ENCODE measurements around the gene WNT8B. TPM values are rescaled to one million over a fixed set of nuclear protein-coding genes. Genes with fewer than 3 reads are reported as not detected.
A peak's percentile ranks its signal among the peaks of the same experiment; 100 is the strongest.

Gene WNT8B
- total RNA-seq, 1 experiment from 2014 or later: not detected

DNA sequence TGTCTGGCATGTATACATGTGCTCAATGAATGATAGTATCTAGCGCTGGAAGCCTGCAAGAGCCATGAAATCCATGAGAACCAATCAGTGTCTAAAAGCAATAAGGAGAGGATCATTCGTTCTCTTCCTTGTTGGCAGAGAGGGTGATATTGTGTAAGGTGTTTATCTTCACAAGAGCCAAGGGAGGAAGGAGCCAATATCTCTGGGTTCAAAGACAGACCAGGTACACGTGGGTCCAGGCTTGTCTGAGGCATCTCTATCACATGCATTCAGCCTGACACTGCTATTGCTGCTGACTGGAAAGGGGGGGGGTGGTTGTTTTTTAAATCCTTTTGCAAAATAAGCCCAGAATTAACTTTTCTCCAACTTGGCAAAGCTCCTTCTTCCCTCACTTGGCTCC is 52.8 kb downstream of the WNT8B start:
- DNase-seq (ENCODE audit: low read depth, low spot score) (no peak), ATAC-seq (no peak)
- CTCF ChIA-PET: interaction anchor here (0.6 kb wide), 1 partner anchor 363 kb away, joined by 3 read pairs; no protein-coding TSS in a partner anchor
- H3K9me3 ChIP-seq (ENCODE audit: control insufficient read depth, insufficient read depth, low read depth, low read length): no peaks in the 10 kb centered on the region
- no peak overlapping the region for H3K27ac ChIP-seq (ENCODE audit: low read length)
- in situ Hi-C loops (cut with HindIII; ENCODE audit: low pct_unique_long_range_greater_than_20kb, low sequenced_read_pairs): no loop called here
- TF ChIP-seq SIN3A (IDR thresholded peaks at IDR 0.05; ENCODE audit: borderline replicate concordance, insufficient read depth, low read depth, low read length) (no peak), TCF7L2 (IDR thresholded peaks at IDR 0.05; ENCODE audit: low read depth, low read length) (no peak)
- H3K4me1 ChIP-seq (ENCODE audit: control insufficient read depth, insufficient read depth, low read length): no peaks in the 10 kb centered on the region
- intact Hi-C loops (cut with micrococcal nuclease; ENCODE audit: unreplicated experiment): no loop called here
- POLR2A ChIA-PET: no interaction called here
- no peaks in the 10 kb centered on the region for H3K27me3 ChIP-seq (ENCODE audit: control insufficient read depth, insufficient read depth, low read length)
- no peak overlapping the region for H3K4me3 ChIP-seq (ENCODE audit: low read depth in 2 of 2, low read length in 2 of 2)
- no TSS peak for BruUV-seq (replicated peaks)
- no peaks in the 10 kb centered on the region for H3K36me3 ChIP-seq (ENCODE audit: control insufficient read depth, insufficient read depth, low read length)

DNA sequence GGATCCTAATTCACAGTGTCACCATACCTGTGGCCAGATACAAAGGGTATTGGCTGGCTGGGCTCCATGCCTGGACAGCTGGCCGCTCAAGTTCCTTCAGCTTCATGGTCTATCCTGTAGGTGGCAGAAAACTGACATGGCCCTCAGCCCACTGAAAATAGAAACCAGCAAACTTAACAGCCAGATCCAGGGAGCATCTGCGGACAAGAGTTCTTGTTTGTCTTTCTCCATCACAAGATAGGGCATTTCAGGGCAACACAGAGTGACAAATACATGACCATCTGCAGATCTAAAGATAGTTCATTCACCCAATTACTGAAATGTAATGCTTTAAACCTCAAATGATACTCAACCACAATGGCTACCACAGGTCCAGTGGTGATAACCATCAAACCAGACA is 54.0 kb downstream of the WNT8B start:
- intact Hi-C loops (cut with micrococcal nuclease; ENCODE audit: unreplicated experiment): no loop called here
- BruUV-seq (replicated peaks): TSS peak; percentile 48
- no peak for DNase-seq (ENCODE audit: low read depth, low spot score)

DNA sequence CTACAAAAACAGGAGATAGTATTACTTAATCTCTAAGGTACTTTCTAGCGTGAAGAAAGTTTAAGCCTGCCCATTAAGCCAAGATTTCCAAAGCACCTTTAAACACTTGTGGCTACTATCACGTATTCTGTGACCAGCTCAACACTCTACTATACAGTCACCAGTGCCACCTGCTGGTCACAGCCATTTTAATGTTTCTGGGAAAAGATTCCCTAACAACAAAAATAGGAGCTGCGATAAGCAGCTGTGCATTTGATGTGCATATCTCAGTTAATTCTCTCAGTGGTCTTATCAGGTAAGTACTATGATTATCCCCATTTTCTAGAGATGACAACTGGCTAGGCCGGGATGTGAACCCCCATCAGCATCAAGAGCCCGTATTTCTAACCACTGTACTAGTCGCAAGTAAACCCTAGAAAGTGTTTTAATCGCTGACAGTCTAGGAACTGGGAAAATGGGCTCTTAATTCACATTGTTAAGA is 56.0 kb downstream of the WNT8B start:
- no peaks in the 10 kb centered on the region for H3K36me3 ChIP-seq (ENCODE audit: control insufficient read depth, insufficient read depth, low read length)
- no peaks in the 10 kb centered on the region for H3K9me3 ChIP-seq (ENCODE audit: control insufficient read depth, insufficient read depth, low read depth, low read length)
- in situ Hi-C loops (cut with HindIII; ENCODE audit: low pct_unique_long_range_greater_than_20kb, low sequenced_read_pairs): no loop called here
- H3K27me3 ChIP-seq (ENCODE audit: control insufficient read depth, insufficient read depth, low read length): no peaks in the 10 kb centered on the region
- ChIA-PET POLR2A (no interaction called here), CTCF (interaction anchor here (0.5 to 1.6 kb wide), 27 partner anchors 8 to 360 kb away, joined by 3 to 21 read pairs (median 4); no protein-coding TSS in a partner anchor)
- no peak overlapping the region for H3K27ac ChIP-seq (ENCODE audit: low read length)
- H3K4me3 ChIP-seq (ENCODE audit: low read depth in 2 of 2, low read length in 2 of 2): no peak overlapping the region
- H3K4me1 ChIP-seq (ENCODE audit: control insufficient read depth, insufficient read depth, low read length): no peaks in the 10 kb centered on the region
- BruUV-seq (replicated peaks): no TSS peak
- TF ChIP-seq POLR2AphosphoS5 (IDR thresholded peaks at IDR 0.05; ENCODE audit: low read depth, low read length) (no peak), SIN3A (IDR thresholded peaks at IDR 0.05; ENCODE audit: borderline replicate concordance, insufficient read depth, low read depth, low read length) (no peak), TCF7L2 (IDR thresholded peaks at IDR 0.05; ENCODE audit: low read depth, low read length) (no peak)
- TF ChIP-seq, protein P1, sequence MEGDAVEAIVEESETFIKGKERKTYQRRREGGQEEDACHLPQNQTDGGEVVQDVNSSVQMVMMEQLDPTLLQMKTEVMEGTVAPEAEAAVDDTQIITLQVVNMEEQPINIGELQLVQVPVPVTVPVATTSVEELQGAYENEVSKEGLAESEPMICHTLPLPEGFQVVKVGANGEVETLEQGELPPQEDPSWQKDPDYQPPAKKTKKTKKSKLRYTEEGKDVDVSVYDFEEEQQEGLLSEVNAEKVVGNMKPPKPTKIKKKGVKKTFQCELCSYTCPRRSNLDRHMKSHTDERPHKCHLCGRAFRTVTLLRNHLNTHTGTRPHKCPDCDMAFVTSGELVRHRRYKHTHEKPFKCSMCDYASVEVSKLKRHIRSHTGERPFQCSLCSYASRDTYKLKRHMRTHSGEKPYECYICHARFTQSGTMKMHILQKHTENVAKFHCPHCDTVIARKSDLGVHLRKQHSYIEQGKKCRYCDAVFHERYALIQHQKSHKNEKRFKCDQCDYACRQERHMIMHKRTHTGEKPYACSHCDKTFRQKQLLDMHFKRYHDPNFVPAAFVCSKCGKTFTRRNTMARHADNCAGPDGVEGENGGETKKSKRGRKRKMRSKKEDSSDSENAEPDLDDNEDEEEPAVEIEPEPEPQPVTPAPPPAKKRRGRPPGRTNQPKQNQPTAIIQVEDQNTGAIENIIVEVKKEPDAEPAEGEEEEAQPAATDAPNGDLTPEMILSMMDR (IDR thresholded peaks at IDR 0.05): peak; percentile 90
- TF ChIP-seq, protein P2, sequence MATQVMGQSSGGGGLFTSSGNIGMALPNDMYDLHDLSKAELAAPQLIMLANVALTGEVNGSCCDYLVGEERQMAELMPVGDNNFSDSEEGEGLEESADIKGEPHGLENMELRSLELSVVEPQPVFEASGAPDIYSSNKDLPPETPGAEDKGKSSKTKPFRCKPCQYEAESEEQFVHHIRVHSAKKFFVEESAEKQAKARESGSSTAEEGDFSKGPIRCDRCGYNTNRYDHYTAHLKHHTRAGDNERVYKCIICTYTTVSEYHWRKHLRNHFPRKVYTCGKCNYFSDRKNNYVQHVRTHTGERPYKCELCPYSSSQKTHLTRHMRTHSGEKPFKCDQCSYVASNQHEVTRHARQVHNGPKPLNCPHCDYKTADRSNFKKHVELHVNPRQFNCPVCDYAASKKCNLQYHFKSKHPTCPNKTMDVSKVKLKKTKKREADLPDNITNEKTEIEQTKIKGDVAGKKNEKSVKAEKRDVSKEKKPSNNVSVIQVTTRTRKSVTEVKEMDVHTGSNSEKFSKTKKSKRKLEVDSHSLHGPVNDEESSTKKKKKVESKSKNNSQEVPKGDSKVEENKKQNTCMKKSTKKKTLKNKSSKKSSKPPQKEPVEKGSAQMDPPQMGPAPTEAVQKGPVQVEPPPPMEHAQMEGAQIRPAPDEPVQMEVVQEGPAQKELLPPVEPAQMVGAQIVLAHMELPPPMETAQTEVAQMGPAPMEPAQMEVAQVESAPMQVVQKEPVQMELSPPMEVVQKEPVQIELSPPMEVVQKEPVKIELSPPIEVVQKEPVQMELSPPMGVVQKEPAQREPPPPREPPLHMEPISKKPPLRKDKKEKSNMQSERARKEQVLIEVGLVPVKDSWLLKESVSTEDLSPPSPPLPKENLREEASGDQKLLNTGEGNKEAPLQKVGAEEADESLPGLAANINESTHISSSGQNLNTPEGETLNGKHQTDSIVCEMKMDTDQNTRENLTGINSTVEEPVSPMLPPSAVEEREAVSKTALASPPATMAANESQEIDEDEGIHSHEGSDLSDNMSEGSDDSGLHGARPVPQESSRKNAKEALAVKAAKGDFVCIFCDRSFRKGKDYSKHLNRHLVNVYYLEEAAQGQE (IDR thresholded peaks at IDR 0.05; ENCODE audit: insufficient read depth in 1 of 2, low read depth in 2 of 2, low read length in 1 of 2): no peak
- ATAC-seq (peak; percentile 81), DNase-seq (ENCODE audit: low read depth, low spot score) (peak; percentile 48)
- intact Hi-C loops (cut with micrococcal nuclease; ENCODE audit: unreplicated experiment): no loop called here

More for the DNA sequence above, 54.0 kb downstream of the WNT8B start:
- Histone ChIP-seq H3K4me3 (ENCODE audit: low read depth in 2 of 2, low read length in 2 of 2) (no peak overlapping the region), H3K9me3 (ENCODE audit: control insufficient read depth, insufficient read depth, low read depth, low read length) (no peaks in the 10 kb centered on the region), H3K27me3 (ENCODE audit: control insufficient read depth, insufficient read depth, low read length) (no peaks in the 10 kb centered on the region), H3K4me1 (ENCODE audit: control insufficient read depth, insufficient read depth, low read length) (no peaks in the 10 kb centered on the region), H3K27ac (ENCODE audit: low read length) (no peak overlapping the region), H3K36me3 (ENCODE audit: control insufficient read depth, insufficient read depth, low read length) (no peaks in the 10 kb centered on the region)
- in situ Hi-C loops (cut with HindIII; ENCODE audit: low pct_unique_long_range_greater_than_20kb, low sequenced_read_pairs): no loop called here
- ChIA-PET CTCF (interaction anchor here (0.7 kb wide), 1 partner anchor 164 kb away, joined by 4 read pairs; no protein-coding TSS in a partner anchor), POLR2A (no interaction called here)
- 0 out of 2 replicates have a peak, but pooled peaks have one; percentile 39 for ATAC-seq
- TF ChIP-seq, protein P2 (IDR thresholded peaks at IDR 0.05; ENCODE audit: insufficient read depth in 1 of 2, low read depth in 2 of 2, low read length in 1 of 2): no peak
- TF ChIP-seq, protein P1 (IDR thresholded peaks at IDR 0.05): peak; percentile 38

Data from Panc1 (cell line).